Right hindlimb (tissue), 1 donor: ENCODE data around the gene RABGAP1.
A peak's percentile ranks its signal among the peaks of the same experiment; 100 is the strongest.
"Not testable (repeated sequence)": the region's sequence is repeated elsewhere in the genome, so short reads cannot be mapped to it uniquely, and the experiment has no call there.

Experiments
- DNase-seq: peaks from one replicate; pipeline ENCODE4 v3.0.0-alpha.2; 2018

Gene RABGAP1

GRCh38 chr9:122940749-122941581, at the start of gene RABGAP1:
Gene RABGAP1 (plus strand): TSS chr9:122941020. CDS start chr9:122957060, 16,040 bp downstream.
- DNase-seq: peak; percentile 99

- DNase-seq: no peak
These were observed 42.9 kb upstream of the RABGAP1 start for GRCh38 chr9:122897969-122898368.

- no peak for DNase-seq
These were observed 40.0 kb upstream of the RABGAP1 start for GRCh38 chr9:122900791-122901190.

GRCh38 chr9:122904466-122904822, 36.4 kb upstream of the RABGAP1 start:
- no peak for DNase-seq

- peak; percentile 100 for DNase-seq
These were observed 35.8 kb upstream of the RABGAP1 start, which contains the start of gene RC3H2 for GRCh38 chr9:122904823-122905710. Gene RC3H2 (minus strand): TSS chr9:122905359. CDS start chr9:122897509, 7,850 bp downstream.

- not testable (repeated sequence) for DNase-seq
These were observed 34.7 kb upstream of the RABGAP1 start for GRCh38 chr9:122906122-122906521.

GRCh38 chr9:122912671-122912963, 28.2 kb upstream of the RABGAP1 start:
- DNase-seq: no peak

- DNase-seq: peak; percentile 89
These were observed 27.7 kb upstream of the RABGAP1 start, which contains the start of gene ZBTB6 for GRCh38 chr9:122912964-122913673. Gene ZBTB6 (minus strand): TSS chr9:122913323. CDS start chr9:122912072, 1,251 bp downstream.

GRCh38 chr9:122918310-122918709, 22.5 kb upstream of the RABGAP1 start:
- no peak for DNase-seq

GRCh38 chr9:122922713-122923112, 18.1 kb upstream of the RABGAP1 start:
- no peak for DNase-seq

- DNase-seq: no peak
These were observed 16.9 kb upstream of the RABGAP1 start for GRCh38 chr9:122923947-122924346.

- no peak for DNase-seq
These were observed 10.9 kb upstream of the RABGAP1 start for GRCh38 chr9:122929796-122930354.

- no peak for DNase-seq
These were observed 10.1 kb upstream of the RABGAP1 start for GRCh38 chr9:122930541-122931225.

GRCh38 chr9:122931226-122932121, 9.3 kb upstream of the RABGAP1 start, which contains the start of gene ZBTB26:
Gene ZBTB26 (minus strand): TSS chr9:122931512. CDS start chr9:122919934, 11,578 bp downstream.
- DNase-seq: peak; percentile 95

- no peak for DNase-seq
These were observed 4.4 kb upstream of the RABGAP1 start for GRCh38 chr9:122936464-122936863.

GRCh38 chr9:122936883-122937282, 3.9 kb upstream of the RABGAP1 start:
- DNase-seq: no peak

- no peak for DNase-seq
These were observed 1.2 kb upstream of the RABGAP1 start for GRCh38 chr9:122939601-122940000.

- DNase-seq: no peak
These were observed 419 bp upstream of the RABGAP1 start for GRCh38 chr9:122940454-122940748.

- DNase-seq: peak; percentile 22
These were observed 888 bp downstream of the RABGAP1 start for GRCh38 chr9:122941582-122942234.
